PC-9 (cell line): ENCODE data around the gene FHAD1.

Experiments used
- CTCF ChIP-seq: fragments of 200-600 bp; sonication (generic); conservative IDR thresholded peaks from 2 replicates; pipeline ENCODE4 v1.6.1; 2017; ENCODE audit warnings: mixed run types, antibody characterized with exemption, mild to moderate bottlenecking, moderate library complexity
- EZH2 ChIP-seq: fragments of 200-600 bp; sonication (generic); IDR thresholded peaks from 2 replicates; pipeline ENCODE4 v1.8.0; 2017; ENCODE audit warnings: antibody characterized with exemption, low read depth

DNA sequence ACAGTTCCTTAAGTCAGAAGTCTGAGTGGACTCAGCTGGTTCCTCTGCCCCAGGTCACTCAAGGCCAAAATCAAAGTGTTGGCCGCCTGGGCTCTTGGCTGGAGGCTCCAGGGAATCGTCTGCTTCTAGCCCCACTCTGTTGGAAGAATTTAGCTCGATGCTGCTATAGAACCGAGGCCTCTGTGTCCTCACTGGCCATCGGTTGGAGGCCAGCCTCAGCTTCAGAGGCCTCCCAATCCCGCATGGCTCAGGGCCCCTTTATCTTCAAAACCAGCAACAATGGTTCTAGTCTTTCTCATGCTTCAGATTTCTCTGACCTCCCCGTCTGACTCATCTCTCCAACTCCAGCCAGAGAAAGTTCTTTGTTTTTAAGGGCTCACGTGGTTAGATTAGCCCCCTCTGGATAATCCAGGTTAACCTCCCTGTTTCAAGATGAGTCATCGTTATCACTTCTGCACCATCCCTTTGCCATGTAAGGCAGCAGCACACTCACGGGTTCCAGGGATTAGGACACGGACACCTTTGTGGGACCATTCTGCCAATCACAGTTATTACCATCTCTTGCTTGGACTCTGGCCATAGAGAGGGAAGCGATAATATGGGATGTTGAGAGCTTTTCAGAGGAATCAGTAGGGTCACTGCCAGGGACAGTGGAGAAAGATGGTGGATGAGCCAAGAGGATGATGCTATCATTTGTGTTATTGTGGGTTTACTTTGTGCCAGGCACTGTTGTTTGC lies 13.6 kb downstream of the FHAD1 start:
- no peak for TF ChIP-seq CTCF
- TF ChIP-seq EZH2 = no peak
